Fibroblast of the conjunctiva (primary cell): Measurements from ENCODE around the gene MYOC.
A peak's percentile ranks its signal among the peaks of the same experiment; 100 is the strongest.
"Not testable (repeated sequence)": the region's sequence is repeated elsewhere in the genome, so short reads cannot be mapped to it uniquely, and the experiment has no call there.

Source experiments
- DNase-seq: peaks from one replicate; pipeline ENCODE4 v3.0.0-alpha.2; 2010; ENCODE audit warnings: low read depth

The MYOC gene

DNA sequence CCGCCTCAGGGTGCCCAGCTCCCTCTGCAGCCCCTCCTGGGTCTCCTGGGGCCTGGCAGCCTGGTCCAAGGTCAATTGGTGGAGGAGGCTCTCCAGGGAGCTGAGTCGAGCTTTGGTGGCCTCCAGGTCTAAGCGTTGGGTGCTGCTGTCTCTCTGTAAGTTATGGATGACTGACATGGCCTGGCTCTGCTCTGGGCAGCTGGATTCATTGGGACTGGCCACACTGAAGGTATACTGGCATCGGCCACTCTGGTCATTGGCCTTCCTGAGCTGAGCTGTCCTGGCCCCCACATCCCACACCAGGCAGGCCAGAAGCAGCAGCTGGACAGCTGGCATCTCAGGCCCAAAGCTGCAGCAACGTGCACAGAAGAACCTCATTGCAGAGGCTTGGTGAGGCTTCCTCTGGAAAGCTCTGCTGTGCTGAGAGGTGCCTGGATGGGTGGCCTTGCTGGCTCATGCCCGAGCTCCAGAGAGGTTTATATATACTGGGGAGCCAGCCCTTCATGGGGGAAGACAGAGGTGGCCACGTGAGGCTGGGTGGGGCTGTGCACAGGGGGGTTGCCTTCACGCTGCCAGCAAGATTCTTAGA is at the start of gene MYOC:
MYOC (minus strand) TSS at position 455 of the 589 bp plus-strand sequence; CDS start at position 378, 77 bp downstream.
- no peak for DNase-seq

DNA sequence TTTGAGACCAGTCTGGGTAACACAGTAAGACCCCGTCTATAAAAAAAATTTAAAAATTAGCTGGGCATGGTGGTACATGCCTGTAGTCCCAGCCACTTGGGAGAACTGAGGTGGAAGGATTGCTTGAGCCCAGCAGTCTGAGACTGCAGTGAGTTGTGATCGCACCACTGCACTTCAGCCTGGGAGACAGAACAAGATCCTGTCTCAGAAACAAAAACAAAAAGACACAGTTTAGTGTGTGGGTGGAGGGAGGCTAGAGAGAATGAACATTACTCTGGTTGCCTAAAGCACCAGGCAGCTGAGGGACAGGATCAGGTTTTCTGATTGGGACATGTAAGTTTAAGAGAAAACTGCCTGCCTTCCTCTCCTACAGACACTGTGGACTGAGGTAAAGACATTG is 47.0 kb upstream of the MYOC start:
- no peak for DNase-seq

DNA sequence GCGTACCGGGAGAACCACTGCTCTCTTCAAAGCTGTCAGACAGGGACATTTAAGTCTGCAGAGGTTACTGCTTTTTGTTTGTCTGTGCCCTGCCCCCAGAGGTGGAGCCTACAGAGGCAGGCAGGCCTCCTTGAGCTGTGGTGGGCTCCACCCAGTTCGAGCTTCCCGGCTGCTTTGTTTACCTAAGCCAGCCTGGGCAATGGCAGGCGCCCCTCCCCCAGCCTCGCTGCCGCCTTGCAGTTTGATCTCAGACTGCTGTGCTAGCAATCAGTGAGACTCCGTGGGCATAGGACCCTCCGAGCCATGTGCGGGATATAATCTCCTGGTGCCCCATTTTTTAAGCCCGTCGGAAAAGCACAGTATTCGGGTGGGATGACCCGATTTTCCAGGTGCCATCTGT is 43.3 kb upstream of the MYOC start:
- not testable (repeated sequence) for DNase-seq

DNA sequence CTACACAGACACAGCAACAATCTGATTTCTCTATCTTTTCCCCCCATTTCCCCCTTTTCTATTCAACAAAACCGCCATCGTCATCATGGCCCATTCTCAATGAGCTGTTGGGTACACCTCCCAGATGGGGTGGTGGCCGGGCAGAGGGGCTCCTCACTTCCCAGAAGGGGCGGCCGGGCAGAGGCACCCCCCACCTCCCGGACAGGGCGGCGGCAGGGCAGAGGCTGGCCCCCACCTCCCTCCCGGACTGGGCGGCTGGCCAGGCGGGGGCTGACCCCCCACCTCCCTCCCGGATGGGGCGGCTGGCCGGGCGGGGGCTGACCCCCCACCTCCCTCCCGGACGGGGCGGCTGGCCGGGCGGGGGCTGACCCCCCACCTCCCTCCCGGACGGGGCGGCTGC is 41.1 kb upstream of the MYOC start:
- DNase-seq = not testable (repeated sequence)

DNA sequence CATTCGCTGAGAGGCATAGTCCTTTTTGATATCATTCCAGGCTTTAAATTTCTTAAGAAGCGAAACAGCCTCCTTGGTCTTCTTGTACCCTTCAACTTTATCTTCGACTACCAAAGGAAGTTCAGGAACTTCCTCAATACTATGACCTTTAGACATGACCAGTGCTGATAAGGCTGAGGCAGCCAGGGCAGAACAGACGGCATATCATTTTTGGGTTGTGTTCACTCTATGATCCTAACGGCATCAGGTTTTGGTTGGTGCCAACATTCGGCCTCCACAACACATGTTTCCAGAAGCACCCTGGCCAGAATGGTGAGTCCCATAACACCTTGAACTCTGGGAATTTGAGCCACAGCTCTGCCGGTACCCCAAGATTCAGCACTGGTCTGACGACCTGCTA is 31.4 kb upstream of the MYOC start:
- no peak for DNase-seq

DNA sequence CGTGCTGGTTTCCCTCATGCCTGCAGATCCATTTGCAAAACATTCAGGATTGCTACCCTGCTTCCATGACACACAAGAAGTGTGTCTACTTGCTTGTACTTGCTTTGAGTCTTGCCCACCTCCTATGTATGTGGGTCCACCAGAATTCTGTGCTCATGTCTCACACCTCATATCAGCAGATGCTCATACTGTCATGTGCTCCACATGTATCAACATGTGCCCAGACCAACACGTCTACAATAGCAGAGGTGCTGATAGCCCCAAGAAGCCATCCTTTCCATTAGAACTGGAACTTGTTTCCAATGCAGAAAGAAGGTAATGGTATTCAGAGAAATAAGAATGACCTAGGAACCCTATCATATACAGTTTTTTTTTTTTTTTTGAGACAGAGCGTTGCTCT is 27.9 kb upstream of the MYOC start:
- no peak for DNase-seq

DNA sequence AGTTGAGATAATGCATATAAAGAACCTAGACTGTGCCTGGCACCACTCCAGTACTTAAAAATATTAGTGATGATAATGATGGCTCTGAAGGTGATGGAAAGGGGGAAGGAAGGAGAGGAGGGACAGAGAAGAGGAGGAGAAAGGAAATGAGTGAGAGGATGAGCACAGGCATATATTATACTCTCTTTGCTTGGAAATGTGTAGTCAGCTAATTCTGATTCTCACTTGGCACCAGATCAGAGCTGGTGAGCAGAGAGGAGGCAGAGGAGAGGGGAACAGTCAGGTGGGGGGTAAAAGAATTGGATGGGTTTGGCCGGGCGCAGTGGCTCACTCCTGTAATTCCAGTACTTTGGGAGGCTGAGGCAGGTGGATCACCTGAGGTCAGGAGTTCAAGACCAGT is 24.3 kb upstream of the MYOC start:
- DNase-seq = no peak

DNA sequence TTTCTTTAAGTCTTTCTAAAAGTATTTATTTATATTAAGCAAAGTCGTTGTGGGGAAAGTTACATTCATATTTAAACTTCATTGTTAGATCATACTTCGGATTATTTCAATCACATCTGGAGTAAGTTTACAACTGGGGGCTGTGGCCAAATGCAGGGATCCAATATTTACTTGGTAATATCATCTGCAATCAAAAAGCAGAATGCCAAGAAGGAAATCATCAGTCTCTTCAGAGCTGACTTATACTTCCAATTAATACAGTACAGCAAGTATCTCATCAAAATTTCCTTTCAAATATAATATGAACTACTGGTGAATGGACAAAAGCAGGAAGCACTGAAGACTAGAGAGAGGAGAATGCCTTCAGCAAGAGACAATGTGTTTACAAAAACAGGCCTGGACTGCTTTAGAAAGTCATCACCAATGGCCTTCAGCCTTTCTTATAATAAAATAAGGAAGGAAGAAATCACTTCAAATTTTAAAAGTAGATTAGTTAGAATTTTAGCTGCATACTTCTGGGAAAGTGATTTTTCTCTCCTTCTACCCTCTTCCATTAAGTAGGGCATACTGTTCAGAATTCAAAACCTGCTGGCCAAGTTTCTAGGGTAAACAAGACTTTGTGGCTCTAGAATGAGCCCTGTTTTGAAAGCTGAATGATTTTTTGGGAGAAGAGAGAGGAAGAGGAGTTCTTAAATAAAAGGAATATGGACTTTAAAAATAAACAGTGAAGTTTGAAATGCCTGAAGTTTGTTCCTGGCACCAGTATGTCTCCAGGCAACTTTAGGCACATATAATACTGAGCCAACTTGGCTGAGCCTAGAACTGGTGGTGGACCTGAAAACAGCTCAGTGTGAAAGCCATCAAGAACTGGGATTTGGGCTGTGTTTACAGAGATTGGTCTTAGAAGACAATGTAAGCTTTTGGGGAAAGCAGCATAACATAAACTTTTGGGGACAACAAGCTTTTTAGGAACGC is 22.2 kb upstream of the MYOC start:
- DNase-seq = no peak

DNA sequence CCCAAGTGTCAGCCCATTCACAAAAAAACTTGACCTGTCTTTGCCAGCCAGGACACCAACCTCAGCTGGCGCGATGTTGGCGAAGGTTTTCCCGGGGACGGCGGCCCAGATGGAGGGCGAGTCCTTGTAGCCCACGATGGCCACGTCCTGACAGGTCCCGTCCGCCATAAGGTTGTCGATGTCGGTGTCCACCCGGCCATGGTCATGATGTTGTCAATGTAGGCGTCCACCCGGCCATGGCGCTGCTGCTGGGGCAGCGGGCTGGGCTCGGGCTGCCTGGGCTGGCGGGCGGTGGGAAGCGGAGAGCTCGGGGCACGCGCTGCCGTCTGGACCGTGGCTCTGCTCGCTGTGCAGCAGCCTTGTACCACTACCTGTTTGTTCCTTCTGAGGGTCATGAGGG is 18.3 kb upstream of the MYOC start:
- no peak for DNase-seq

DNA sequence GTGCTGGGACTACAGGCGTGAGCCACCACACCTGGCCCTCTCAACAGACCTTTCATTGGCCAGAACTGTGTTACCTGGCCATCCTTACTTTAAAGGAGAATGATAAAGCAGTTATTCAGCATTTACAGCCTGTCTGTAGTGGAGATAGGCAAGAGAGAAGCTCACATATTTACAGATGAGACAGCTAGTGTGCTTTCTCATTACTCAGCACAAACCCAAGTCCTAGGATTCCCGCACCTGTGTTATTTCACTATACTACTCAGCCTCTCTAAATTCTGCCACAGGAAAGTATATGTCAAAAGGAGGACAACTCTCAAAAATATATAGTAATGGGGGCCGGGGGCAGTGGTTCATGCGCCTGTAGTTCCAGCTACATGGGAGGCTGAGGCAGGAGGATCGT is 15.9 kb upstream of the MYOC start:
- no peak for DNase-seq

DNA sequence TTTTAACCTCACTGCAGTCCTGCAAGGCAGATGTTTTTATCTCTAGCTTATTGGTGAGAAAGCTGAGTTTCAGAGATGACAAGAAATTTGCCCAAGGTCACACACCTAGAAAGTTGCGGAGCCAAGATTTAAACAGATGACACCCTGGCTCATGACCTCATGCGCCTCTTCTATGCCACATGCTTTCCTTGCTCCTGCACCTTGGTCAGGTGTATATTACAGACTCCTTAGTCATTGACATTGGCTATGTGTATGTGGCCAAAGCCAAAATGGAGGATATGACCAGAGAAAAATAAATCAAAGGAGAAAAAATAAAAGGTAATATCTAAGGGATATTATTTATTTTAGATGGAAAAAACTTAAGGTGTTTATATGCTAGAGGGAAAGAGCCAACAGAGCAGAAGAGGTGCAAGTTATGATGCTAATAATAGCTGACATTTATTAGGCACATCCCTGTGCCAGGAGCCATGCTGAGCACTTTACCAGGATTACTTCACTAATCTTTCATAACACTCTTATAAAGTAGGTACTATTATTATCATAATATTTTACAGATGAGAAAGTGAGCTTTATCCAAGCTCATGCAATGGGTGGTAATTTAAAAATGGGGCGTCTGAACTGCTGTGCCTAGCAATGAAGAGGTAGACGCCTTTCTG is 13.8 kb upstream of the MYOC start:
- no peak for DNase-seq

DNA sequence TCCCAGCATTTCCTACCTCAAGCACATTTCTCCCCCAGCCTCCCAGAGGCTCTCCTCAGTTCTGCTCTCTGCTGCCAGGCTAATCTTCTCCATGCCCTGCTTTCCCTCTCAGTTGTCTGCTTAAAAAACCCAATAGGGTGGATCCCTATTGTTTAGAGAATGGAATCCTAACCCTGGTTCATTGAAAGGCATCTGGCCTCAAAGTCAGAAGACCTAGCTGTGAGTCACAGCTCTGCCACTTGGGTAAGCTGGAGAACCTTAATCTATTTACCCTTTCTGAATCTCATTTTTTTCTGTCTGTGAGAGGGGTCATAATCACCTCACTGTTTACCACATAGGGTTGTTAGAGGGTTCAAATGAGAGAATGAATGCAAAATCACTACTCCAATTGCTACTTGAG is 12.5 kb upstream of the MYOC start:
- no peak for DNase-seq

DNA sequence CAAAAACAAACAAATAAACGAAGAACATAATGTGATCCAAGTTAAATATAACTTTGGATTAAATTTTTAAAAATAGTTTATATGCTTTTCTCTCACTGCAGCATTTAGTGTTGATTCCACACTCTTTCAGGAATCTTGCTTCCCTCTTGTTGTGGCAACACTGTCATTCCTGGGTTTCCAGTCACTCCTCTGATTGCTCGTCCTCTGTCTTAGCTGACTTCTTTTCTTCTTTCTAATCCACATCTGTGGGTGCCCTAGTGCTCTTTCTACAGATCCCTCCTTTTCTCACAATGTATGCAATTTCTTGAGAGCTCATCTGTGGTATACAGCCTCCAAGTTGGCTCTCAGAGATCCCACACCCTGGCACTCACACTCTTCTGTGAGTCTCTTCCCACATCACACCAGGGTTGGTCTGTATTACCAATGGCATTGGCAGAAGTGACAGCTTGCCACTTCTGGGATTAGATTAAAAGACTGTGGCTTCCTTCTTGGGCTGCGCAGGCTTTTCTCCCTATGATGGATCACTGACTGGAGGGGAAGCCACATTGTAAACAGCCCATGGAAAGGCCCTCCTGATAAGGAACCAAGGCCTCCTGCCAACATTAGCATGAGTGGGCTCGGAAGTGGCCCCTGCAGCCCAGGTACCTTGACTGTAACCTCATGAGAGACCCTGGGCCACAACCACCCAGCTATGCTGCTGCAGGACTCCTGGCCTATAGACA is 11.5 kb upstream of the MYOC start:
- DNase-seq = no peak

DNA sequence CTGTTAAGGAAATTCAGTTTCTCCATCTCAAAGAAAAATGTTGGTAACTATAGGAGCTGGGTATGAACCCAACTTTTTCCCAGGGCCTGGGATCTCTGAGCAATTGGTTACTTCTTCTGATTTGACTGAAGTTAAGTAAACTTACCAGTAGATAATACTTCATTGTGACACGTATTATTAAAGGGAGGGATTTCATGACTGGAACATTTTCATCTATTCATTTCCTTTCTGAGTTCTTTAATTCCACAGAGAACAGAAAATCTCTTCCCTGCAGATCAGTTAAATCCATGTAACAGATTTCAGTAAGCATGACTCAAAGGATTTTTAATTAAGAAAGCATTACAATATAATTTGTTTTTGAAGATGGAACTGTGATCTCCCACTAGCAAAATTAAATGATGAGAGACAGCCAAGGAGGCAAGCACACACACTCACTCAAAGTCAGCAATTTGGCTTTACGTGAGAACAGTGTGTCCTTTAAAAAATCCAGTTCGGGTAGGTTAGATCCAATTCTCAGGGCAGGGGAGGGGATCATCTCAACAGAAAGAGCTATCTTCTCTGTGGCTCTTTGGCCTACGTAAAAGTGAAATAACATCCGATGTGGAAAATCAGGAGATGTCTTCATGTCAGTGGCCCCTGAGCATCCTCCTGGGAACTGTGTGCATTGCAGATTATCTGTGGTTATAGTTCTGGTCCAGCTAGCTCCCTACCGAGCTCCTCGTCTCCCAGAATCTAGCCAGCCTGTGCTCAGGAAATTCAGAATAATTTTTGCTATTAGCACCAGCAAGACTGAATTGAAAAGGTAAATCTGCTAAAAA is 10.8 kb upstream of the MYOC start:
- no peak for DNase-seq

DNA sequence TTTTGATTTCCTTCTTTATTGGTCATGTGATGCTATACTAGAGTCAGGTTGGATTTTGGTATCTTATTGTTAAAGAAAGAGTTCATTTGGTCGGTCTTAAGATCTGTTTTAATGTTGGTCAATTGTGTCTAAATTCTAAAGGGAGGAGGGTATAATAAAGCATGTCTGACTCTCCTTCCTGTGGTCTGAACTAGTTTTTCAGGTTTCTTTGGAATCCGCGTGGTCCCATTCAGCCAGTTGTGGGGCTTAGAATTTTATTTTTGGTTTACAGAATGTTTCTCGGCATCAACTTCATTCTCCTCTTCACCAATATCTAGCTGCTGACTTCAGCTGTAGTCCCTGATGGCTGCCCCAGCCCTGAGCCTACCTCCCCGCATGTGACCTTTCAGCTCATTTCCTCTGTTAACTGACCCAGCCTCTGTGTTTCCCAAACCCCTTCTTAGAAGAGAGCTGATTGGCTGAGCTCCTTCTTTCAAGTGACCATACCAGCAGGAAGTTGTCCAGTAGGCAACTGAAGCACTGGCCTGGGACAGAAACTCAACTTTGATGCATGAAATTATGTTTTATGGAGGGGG is 8.7 kb upstream of the MYOC start:
- DNase-seq = no peak

DNA sequence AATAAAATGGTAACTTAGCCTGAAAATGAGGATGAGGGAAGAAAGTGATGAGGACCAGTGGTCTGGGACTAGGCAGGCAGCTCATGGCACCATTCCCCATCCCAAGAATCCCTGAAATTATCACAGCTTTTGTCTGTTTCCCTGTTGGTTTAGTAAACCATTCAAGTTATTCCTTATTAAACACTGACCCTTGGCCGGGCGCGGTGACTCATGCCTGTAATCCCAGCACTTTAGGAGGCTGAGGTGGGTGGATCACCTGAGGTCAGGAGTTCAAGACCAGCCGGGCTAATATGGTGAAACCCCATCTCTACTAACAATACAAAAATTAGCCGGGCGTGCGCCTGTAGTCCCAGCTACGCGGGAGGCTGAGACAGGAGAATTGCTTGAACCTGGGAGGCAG is 3.7 kb upstream of the MYOC start:
- not testable (repeated sequence) for DNase-seq

DNA sequence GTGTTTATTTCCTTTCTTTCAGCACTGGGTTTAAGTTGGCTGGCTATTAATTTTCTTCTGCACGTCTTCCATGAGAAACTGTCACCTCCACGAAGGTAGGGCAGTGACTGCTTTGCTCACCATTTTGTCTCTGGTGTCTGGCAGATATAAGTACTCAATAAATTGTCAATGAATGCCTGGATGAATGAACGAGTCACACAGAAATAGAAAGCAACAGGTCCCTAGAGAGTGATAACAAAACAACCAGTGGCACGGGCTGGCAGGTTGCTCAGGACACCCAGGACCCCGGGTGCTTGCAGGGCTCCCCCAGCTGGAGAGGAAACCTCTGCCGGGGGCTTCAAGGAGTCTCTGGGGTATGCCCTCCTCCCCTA is 3.2 kb upstream of the MYOC start:
- no peak for DNase-seq

DNA sequence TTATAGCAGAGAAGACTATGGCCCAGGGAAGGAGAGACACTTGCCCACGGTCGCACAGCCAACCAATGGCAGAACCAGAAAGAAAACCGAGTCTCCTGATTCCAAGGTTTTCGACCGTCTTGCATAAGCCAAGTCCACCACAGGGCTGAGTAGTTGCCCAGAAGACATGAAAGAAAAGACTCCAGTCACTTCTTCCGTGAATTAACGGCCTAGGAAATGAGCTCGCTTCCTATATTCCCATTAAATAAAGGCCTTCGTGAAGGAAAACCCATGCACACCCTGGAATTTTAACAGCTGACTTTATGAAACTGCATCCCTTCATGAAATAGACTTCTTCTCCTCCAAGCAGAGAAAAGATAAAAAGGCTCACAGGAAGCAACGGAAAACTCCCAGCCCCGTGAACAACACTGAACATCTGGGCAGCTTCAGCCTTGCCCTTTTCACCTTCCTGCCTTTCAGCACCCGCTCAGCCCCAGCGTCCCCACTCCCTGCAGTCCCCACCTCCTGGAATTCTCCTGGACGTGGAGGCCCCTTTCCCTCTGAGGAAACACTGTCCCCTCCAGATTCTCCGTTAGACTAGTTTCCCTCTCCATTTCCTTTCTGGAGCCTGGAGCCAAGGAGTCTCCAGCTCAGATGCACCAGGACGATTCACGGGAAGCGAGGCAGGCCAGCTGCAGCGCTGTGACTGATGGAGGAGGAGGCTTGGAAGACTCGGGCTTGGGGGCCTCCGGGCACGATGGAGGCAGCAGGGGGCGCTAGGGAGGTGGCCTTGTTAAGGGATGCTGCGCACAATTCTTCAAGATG is 2.7 kb upstream of the MYOC start:
- peak; percentile 39 for DNase-seq

DNA sequence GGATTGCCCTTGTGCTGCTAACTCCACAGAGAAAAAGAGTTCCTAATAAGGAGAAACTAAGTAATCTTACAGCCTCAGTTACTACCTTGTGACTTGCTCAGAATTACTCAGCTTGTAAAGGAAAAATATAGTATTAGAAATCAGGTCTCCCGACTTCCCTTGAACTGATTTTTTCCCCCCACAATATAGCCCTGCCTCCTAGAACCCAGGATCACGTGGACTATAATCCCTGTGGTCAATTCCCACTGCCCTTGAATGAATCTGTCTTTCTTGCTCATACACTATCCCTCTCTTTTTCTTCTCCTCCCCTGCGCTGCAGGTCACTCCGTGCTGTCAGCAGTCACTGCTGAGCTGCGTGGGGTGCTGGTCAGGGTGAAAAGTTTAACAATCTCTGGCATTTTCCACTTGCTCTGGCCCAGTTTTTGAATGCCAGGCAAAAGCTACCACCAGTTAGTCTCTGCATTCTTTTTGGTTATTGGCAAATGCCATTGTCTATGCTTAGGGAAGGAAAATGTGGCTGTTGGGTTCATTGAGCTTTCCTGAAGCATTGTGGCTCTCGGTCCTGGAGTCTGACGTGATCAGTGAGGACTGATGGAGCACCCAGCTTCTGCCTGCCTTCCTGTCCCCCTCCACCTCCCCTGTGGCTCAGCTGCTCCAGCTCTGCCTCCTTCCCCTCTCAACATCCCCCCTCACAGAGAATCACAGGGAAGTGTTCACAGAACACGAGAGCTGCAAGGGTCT is 1.9 kb upstream of the MYOC start:
- DNase-seq = no peak

DNA sequence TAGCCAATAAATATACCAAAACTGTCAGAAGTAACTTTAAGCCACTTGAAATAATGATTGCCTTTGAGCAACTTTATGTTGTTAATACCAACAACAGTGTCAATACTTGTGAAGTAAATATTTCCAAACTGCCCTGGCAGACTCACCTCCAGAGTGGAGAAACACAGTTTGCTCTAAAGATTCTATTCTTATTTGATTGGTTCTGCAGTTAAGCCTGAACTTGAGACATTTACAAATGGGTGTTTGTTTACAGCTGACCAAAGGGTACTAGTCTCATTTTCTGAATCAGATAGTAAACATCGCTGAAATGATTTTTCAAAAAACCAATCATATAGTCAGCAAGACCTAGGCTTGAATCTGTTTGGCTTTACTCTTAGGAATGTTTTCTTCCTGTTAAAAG is 1.3 kb upstream of the MYOC start:
- no peak for DNase-seq
